GM10248 (cell line): ENCODE results near the gene DIP2C.

Experiments used
- CTCF ChIA-PET: fragments of 300-600 bp; sonication (Branson Sonifier 250); formaldehyde crosslinking; extraction: SDS; loops from one replicate; lab custom pipeline; 2021; ENCODE audit warnings: antibody characterized with exemption; lab: Yijun Ruan, JAX
- POLR2A ChIA-PET: fragments of 350-650 bp; sonication (Branson Sonifier 250); formaldehyde crosslinking; extraction: SDS; loops from one replicate; lab custom pipeline; 2020; ENCODE audit warnings: antibody characterized with exemption; lab: Yijun Ruan, JAX
- DNase-seq: peaks from one replicate; pipeline ENCODE4 v3.0.0; 2012; ENCODE audit errors: extremely low spot score
- CTCF ChIP-seq: IDR thresholded peaks from 2 replicates; pipeline ENCODE4 v1.5.1; 2012; ENCODE audit warnings: mild to moderate bottlenecking, low read depth; ENCODE audit errors: extremely low read depth, missing control alignments, control extremely low read depth

DIP2C gene

GRCh38 chr10:387909-388660 is 301.4 kb downstream of the DIP2C start:
- DNase-seq, result no peak
- TF ChIP-seq CTCF, result no peak
- ChIA-PET POLR2A (no interaction called here), CTCF (no interaction called here)

- CTCF ChIA-PET, result no interaction called here
- DNase-seq, result no peak
- POLR2A ChIA-PET, result no interaction called here
- no peak for TF ChIP-seq CTCF
Measured at GRCh38 chr10:387593-387891, 301.9 kb downstream of the DIP2C start.

- no peak for TF ChIP-seq CTCF
- ChIA-PET CTCF (no interaction called here), POLR2A (no interaction called here)
- DNase-seq, result no peak
Measured at GRCh38 chr10:386771-387592, 302.5 kb downstream of the DIP2C start.

- no peak for TF ChIP-seq CTCF
- CTCF ChIA-PET, result no interaction called here
- POLR2A ChIA-PET, result no interaction called here
- no peak for DNase-seq
Measured at GRCh38 chr10:385571-386300, 303.7 kb downstream of the DIP2C start.

GRCh38 chr10:384538-385305 is 304.7 kb downstream of the DIP2C start:
- CTCF ChIA-PET, result no interaction called here
- TF ChIP-seq CTCF, result no peak
- no peak for DNase-seq
- POLR2A ChIA-PET, result no interaction called here

- ChIA-PET CTCF (no interaction called here), POLR2A (no interaction called here)
Measured at GRCh38 chr10:383519-383918, 305.9 kb downstream of the DIP2C start.

More at GRCh38 chr10:383519-383918, 305.9 kb downstream of the DIP2C start:
- TF ChIP-seq CTCF, result no peak
- DNase-seq, result no peak
